ENCODE results near the gene SYTL3.
"Not testable (repeated sequence)": the region's sequence is repeated elsewhere in the genome, so short reads cannot be mapped to it uniquely, and the experiment has no call there.

The SYTL3 gene

DNA sequence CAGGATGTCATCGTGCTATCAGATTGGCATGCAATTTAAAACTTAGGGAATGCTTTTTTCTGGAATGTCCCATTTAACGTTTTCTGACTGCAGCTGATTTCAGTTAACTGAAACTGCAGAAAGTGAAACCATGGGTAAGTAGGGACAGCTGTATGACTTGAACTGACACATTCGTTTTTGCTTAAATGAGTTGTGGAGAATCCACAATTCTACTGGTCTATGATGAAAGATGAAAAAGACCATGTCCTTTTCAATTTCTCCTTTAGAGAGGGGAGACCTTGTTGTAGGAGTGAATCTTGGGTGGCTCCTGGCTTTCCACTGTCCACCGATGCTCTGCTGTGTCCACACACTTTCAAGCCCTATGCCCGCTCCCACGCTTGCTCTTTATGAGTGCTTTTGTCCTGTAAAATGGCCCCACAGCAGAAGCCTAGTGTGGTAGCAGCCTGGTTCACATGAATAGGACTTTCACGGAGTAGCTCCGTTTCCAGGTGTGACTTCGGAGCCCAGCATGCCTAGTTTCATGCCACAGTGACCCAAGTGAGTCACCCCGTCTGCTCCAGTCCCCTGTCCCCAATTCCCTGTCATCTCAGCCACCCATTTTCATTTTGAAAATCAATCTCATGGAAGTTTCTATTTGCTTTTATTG lies 27.2 kb upstream of the SYTL3 start:
- DNase-seq: no peak

DNA sequence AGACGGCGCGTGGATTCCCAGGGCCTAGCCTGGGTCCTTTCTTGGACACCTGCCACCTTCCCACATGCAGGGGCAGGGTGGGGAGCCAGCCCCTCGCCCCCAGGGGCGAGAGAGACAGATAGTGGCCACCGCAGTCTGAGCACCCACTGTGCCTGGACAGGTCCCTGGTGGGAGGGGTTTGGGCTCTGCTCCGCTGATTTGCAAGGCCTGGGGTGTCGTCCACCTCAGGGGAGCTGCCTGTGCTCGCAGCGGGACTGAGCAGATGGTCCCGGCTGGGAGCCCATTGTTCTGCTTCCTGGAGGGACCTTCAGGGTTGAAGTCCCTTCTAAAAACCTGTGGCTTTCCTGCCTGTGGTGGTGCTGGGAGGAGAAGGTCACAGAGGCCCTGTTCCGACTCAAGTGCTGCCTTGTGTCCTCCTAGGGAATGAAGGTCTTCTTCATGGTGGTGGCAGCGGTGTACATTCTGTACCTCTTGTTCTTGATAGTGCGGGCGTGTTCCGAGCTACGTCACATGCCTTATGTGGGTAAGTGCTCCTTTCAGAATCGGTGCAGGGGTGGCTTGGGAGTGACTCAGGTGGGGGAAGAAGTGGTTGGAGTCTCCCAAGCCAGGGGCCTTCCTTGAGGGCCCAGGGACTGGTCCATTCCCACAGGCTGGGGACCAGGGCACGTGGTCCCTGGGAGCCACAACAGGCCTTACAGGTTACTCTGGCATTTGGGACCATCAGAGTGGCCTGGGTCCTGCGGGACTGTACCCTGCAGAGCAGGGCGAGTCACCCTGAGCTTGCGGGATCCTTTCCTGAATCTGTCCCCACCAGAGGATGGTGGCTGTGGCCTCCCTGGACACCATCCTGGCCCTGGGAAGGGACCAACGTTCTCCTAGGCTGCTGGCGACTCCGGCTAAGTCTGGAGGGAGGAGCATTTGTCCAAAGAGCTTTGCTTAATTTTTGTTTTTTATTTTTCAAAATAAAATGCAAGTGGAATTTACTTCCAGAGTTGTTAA lies 24.9 kb upstream of the SYTL3 start:
- DNase-seq: no peak

DNA sequence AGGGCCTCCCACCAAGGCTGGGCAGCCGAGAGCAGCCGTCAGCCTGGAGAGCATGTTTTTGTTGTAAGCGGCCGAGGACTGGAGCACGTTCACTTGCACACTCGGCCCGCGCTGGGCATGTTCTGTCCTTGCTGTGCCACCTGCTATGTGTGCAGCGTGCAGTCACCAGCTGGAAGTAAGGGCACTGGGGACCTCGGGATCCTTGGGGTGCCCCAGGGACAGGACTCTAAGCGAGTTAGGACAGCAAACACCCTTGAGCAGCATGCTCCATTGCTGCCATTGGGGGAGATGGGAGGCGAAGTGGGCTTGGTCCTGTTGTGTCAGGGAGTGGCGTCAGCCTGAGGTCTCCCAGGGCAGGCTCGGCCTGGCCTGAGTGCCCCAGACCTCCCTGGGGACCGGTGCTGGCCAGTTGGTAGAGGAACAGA lies 24.0 kb upstream of the SYTL3 start:
- DNase-seq: no peak

DNA sequence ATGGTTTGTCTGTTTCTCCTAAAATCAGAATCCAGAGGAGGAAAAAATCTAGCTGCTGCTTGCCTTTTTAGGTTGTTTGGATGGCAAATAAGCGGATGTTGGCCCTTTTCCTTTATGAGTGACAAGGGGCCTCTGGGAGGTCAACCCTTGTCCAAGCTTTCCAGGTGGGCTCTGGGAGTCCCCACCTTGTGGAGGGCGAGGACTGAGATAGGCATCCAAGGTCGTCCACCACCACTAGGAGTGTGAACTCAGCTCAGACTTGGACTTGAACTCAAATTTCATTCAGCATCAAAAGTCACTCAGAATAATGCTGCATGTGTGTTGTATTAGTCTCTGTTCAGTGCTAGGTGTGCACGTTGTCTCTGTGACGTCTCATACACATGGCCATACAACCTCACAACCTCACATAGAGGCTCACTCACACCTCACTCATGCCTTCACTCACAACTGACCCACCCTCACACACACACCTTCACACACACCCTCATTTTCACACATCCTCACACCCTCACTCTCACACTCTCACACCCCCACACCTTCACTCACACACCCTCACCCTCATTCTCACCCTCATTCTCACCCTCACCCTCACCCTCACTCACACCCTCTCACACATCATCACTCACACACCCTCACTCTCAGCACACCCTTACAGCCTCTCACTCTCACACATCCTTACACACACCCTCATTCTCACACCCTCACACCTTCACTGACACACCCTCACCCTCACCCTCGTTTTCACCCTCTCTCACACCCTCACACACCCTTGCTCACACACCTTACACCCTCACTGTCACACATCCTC lies 23.3 kb upstream of the SYTL3 start:
- no peak for DNase-seq

DNA sequence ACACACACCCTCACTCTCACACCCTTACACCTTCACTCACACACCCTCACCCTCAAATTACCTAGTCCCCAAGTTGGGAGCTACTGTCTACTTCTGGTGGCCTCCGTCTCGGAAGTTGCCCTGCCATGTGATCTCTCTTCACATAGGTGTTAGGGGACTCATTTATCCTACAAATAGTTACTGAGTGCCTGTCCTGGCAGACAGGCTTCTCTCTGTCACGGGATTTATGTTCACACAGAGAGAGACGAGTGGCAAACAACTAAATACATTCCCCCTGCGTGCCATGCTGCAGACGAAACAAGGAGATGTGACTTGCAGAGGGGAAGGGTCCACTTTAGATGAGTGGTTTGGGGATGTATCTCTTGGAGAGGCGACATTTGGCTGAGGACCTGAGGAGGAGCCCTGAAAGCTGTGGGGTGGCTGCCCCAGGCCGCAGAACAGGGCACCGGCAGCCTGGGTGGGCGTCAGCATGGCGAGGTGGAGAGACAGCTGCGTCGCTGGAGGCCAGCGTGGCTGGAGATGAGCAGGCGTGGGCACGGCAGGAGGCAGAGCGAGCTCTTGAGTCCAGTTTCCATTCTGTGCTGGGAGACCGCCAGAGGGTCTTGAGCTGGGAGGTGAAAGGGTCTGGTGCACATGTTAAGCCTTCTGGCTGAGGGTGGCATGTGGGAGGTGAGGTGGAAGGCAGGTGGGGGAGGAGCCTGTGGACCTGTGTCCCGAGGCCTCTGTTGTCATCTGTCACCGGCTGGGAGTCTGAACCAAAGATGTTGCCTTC lies 22.5 kb upstream of the SYTL3 start:
- no peak for DNase-seq

DNA sequence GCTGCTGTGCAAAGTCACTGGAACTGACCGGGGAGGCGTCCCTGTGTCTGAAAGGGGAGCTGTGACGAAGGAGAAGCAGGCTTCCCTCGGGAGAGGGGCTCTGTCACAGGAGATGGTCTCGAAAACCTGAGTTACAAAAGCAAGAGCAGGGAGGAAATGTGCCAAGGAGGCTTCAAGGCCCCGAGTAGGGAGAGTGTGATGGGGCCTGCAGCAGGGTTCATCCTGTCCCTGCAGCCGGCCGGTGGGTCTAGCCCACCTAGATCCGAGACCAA lies 22.0 kb upstream of the SYTL3 start:
- DNase-seq: no peak

DNA sequence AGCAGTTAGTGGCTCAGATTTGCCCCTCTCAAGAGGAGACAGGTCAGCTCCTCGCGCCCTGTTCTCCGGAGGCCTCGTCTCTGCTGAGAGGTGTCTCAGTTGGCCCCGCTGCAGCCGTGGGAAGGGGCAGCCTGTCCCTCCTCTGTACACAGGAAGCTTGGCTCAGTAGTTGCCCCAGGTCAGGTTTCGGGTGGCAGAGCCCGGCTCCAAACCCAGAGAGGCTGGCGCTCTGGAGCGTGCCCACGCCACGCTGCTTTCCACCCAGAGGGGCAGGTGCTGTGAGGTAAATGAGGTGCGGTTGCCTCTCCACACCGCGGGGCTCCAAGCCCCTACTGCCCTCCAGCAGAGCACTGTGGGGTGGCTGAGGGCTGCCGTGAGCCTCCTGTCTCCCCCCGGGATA lies 21.3 kb upstream of the SYTL3 start:
- DNase-seq: no peak

DNA sequence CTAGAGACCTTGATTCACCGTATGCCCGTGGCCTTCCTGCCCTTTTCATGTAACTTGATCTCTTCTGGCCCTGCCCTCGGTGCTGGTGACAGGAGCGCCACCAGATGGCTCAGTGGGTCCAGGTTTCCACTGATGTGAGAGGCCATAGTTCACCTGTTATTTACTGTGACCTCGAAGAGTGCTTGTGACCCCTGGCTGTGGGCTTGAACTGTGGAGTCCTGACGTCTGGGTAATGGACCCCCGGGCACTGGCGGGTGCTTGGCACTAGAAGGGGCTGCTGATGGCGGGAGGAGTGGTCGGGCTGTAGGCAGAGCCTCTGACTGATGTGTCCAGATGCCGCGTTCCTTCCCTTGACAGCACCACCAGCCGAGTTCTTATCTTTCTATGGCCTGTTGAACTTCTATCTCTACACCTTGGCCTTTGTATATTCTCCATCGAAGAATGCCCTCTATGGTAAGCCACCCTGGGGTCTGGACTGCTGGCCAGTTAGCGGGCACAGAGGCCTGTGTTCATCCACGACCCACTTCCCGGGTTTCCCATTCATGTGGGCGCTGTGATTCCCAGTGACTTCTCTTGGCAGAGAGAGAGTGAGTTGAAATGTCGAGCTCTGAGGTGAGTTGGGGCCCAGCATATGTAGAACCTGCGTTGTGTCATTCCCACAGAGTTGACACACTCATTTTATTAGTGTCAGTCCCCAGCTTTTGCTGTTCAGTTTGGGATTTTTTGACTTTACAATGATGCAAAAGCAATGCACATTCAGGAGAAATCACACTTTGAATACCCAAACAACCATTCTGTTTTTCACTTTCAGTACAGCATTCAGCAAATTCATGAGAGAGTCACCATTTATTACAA lies 20.3 kb upstream of the SYTL3 start:
- DNase-seq: no peak

DNA sequence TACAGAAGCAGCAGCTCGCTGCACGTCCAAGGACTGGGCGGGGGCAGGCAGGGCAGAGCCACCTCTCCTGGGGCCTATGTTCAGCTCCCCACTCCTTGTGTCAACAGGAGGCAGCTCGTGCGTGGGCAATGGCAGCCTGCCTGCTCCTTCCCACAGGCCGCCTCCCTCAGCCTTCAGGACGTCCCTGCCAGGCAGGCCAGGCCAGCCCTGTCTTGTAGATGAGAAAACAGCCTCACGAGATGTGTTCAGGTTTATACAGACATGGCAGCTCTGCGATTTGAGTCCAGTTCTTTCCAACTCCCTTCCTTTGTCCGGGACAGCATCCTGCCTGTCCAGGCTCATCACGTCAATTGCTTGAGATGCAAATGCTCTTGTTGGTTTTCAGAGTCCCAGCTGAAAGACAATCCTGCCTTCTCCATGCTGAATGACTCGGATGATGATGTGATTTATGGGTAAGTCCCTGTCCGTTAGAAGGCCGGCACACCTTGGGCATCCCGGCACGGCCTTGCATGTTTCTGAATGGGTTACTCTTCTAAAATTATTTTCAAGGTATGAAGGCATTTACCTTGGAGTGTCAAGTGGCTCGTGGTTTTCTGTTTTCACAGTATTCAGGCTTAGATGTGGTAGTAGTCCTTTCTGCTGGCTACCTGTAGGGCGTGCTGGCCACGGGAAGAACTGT lies 18.8 kb upstream of the SYTL3 start:
- DNase-seq: no peak

DNA sequence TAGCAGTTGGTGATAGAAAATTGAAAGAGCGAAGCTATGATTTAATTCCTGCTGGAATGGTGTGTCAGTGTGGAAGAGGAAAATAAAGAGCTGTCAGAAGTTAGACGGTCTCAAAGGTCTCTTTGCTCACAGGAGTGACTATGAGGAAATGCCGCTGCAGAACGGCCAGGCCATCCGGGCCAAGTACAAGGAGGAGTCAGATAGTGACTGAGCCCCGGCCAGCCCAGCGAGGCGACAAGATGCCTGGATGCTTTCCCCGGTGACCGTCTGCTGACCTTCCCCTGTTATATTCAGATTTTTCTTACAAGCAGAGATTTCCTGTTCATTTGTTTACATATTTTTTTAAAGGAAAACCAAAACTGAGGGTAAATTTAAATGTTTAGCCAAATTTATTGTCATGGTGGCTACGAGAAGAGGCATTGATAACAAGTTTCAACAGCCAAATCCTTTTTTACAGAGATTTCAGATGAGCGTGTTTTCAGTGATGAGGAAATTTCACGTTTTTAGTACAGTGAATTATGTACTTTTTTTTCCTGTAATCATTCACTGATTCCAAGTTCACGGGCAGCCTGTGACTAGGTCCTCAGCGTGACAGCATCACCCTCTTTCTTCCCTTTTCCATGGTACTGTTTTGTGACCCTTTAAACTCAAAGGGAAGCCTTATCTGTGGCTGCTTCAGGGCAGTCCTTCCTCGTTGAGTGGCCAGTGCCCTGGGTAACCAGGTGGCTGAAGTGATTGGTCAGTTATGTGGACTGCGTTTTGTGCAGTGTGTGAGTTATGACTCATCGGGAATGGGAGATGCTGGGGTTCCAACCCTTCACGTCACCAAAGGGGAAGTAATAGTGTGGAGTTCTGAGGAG lies 17.9 kb upstream of the SYTL3 start:
- no peak for DNase-seq

DNA sequence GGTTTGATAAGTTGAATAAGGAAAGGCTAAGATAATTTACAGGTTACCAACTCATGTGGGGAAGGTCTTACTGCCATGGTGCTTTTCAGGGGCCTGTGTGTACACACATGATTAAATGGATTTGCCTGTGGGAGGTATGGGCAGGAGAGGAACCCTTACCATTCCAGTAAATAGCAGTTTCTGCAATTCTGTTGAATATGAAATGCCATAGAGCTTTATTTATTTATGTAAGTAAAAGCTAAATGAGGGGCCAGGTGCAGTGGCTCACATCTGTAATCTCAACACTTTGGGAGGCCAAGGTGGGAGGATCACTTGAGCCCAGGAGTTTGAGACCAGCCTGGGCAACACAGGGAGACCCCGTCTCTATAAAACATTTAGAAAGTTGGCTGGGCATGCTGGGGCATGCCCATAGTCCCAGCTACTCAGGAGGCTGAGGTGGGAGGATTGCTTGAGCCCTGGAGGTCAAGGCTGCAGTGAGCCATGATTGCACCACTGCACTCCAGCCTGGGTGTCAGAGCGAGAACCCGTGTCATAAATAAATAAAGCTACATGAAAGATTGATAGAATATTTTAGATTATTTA lies 17.2 kb upstream of the SYTL3 start:
- DNase-seq: not testable (repeated sequence)

DNA sequence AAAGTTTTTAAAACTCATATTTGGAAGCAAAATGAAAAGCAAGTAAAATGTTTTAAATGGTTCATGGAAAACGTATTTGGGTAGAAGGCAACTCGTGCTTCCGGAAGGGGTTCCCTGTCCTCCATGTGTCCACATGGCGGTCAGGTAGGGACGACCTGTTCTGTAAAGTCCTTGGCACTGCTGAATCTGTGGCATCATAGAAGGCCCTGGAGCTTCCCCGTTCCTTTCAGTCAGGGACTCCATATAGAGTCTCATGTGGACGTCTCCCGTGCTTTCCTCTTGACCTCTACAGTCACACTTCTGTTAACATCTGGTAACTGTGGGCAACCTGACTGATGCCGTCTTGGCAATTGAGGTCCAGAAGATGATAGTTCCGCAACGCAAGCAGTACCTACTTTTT lies 16.7 kb upstream of the SYTL3 start:
- DNase-seq: no peak

DNA sequence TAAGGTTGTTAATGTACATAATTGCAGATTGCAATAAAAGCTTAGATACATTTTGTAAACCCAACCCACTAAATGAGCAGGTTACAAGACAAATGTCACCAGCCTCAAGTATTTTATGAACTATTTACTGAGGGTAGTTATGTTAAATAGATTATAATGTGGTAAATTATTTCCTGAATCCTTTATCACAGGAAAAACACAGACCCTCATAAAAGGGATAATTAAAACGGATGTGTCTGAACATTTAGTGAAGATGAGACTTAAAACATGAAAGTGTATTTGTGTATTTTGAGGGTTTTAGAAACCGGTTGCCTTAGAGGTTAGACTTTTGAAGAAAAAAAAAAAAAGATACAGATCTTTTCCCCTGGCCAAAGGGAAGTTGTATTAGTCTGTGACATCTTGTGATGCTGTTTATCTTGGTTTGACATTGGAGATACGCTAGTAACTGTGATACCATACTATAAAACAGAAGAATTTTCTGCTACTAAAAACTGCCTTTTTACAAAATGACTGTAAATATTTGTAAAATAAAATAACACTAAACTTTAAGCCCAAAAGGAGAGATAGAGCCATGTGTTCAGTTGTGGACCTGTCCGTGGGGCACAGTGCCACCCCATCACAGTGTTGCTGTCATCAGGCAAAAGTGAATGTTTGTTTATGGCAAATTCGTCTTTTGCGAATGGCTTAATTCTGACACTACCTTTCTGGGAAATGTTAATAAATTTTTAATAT lies 15.0 kb upstream of the SYTL3 start:
- DNase-seq: no peak

DNA sequence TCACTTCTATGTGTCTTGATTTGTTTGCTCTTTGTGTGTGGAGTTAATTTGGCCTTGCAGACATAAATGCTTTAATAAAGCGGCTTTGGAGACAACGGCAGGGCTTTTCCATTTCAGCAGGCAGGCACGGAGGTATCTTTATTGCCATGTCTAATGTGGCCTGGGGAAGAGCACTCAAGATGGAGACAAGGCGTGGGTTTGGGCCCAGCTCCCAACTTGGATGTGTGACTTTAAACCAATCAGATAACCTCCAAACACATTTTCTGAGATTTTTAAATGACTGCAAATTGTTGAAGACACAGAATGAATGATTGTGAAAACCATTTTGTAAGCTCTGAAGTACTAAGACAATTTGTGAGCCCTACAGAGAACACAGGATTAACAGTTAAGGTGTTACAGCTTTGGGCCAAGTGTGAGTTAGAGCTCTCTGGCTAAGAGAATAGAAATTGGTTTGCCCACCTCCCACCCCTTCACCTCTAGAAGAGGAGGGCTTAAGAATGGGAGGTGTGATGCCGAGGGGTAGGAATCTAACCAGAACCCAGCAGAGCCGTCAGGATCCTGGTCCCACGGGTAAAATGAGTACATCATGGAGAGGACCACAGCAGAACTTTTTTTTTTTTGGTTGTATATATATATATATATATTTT lies 14.3 kb upstream of the SYTL3 start:
- DNase-seq: no peak

DNA sequence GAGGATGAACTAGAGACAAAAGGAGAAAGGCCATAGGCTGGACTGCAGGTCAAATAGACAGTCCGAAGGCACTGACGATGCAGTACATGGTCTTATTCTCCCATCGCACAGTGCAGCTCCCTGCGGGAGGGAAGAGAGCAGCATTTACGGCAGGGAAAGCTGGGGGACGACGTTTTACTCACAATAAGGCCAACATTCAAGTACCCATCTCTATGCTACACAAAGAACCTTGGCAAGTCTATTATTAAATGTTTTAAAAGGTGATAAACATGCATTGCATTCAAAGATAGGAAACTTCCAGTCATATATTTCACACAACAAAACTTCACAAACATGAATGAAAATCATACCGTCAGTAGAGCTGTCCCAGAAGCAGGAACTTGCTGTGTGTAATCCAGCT lies 13.1 kb upstream of the SYTL3 start:
- no peak for DNase-seq

DNA sequence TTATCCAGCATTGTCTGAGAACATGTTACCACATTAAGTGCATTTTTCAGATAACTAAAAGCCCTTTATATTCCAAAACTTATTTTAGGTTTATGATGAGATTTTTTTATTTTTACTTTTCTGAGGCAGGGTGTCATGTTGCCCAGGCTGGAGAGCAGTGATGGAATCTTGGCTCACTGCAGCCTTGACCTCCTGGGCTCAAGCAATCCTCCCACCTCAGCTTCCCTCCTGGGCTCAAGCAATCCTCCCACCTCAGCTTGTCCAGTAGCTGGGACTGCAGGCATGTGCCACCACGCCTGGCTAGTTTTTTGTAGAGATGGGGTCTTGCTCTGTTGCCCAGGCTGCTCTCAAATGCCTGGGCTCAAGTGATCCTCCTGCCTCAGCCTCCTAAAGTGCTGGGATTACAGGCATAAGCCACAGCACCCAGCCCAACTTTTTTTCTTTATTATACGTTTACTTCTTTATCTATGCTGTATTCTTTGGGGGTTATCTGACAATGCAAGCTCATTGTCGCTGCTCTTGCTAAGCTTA lies 11.5 kb upstream of the SYTL3 start:
- DNase-seq: no peak

DNA sequence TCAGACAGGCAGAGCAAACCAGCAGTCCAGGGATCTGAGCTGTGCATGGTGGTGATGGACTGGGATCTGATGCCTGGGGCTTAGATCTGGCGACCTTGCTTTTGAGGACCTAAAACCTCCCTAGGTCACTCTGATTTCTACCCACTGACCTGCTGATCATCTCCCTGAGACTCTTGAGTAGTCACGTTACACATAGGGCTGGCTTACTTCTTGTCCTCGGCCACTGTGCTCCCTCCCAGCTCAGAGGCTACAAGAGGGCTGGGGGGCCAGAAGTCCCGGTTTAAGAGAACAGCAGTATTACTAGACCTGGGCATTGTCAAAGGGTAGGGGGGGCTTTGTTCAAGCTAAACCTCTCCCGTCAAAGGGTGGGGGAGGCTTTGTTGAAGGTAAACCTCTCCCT lies 10.8 kb upstream of the SYTL3 start:
- no peak for DNase-seq

DNA sequence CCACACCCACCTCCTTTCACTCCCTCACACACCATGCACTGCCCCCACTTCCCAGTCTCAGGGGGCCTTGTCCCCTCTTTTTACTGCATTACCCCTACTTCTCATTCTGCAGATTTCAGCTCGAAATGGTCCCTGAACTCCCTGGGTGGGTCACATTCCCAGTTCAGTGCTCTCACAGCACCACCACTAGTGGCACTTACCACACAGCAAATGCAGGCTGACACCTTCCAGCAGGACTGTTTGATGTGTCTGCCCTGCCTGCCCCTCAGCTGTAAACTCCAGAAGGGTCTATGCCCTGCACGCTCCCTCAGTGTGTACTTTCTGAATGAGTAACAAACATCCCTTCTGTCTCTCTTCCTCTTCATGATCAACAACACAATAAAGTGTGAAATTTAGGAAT lies 9.3 kb upstream of the SYTL3 start:
- no peak for DNase-seq
